Panc1 (cell line): ENCODE data around the gene PCSK2. TPM values are rescaled to one million over a fixed set of nuclear protein-coding genes. Genes with fewer than 3 reads are reported as not detected.

Source experiments
- ATAC-seq: fragments of 200-7000 bp; cut with Tn5 transposase; 2 replicates; pipeline ENCODE4 v1.9.1; 2020; ENCODE audit warnings: mild to moderate bottlenecking, moderate library complexity
- BruUV-seq: library from RNA; stranded (reverse); fragments of 400-500 nt; replicated peaks from 2 replicates; lab custom pipeline; 2021; lab: Mats Ljungman, UMichigan
- CTCF ChIA-PET: fragments of 300-600 bp; sonication (Branson Sonifier 250); formaldehyde crosslinking; loops from one replicate; lab custom pipeline; 2022; ENCODE audit warnings: antibody characterized with exemption; lab: Charles Lee
- POLR2A ChIA-PET: fragments of 300-600 bp; sonication (Branson Sonifier 250); formaldehyde crosslinking; loops from one replicate; lab custom pipeline; 2022; ENCODE audit warnings: antibody characterized with exemption; lab: Charles Lee
- DNase-seq: peaks from one replicate; pipeline ENCODE4 v3.0.0-alpha.2; 2010; ENCODE audit warnings: low read depth, low spot score
- H3K27ac ChIP-seq: 2 replicates; pipeline ENCODE4 v1.5.1; 2011; ENCODE audit warnings: mild to moderate bottlenecking, low read length, inconsistent platforms
- H3K27me3 ChIP-seq: fragments of 200-500 bp; sonication (Bioruptor generic); 2 replicates; pipeline ENCODE4 v1.6.0; 2014; ENCODE audit warnings: low read length, inconsistent platforms; ENCODE audit not compliant: control insufficient read depth, insufficient read depth
- H3K36me3 ChIP-seq: fragments of 200-500 bp; sonication (Bioruptor generic); 2 replicates; pipeline ENCODE4 v1.5.1; 2014; ENCODE audit warnings: inconsistent platforms, mild to moderate bottlenecking, low read length, moderate library complexity; ENCODE audit not compliant: control insufficient read depth, insufficient read depth
- H3K4me1 ChIP-seq: 2 replicates; pipeline ENCODE4 v1.5.1; 2011; ENCODE audit warnings: inconsistent platforms, mild to moderate bottlenecking, low read length, moderate library complexity; ENCODE audit not compliant: control insufficient read depth, insufficient read depth
- H3K4me3 ChIP-seq, 2 experiments: 2 replicates each; pipeline ENCODE4 v1.5.1; 2011 to 2012; ENCODE audit warnings: low read depth in 2 of 2, low read length in 2 of 2, mild to moderate bottlenecking in 2 of 2, inconsistent platforms in 1 of 2, moderate library complexity in 1 of 2
- H3K9me3 ChIP-seq: fragments of 200-500 bp; sonication (Bioruptor generic); 2 replicates; pipeline ENCODE4 v1.5.1; 2014; ENCODE audit warnings: low read depth, mild to moderate bottlenecking, inconsistent platforms, low read length, moderate library complexity; ENCODE audit not compliant: control insufficient read depth, insufficient read depth
- POLR2AphosphoS5 ChIP-seq: IDR thresholded peaks from 2 replicates; pipeline ENCODE4 v1.6.1; 2012; ENCODE audit warnings: mild to moderate bottlenecking, low read depth, low read length, moderate library complexity
- SIN3A ChIP-seq: IDR thresholded peaks from 2 replicates; pipeline ENCODE4 v1.6.1; 2012; ENCODE audit warnings: low read depth, mild to moderate bottlenecking, low read length, moderate library complexity, borderline replicate concordance; ENCODE audit not compliant: insufficient read depth
- TCF7L2 ChIP-seq: IDR thresholded peaks from 2 replicates; pipeline ENCODE4 v1.6.1; 2011; ENCODE audit warnings: mild to moderate bottlenecking, low read depth, low read length, inconsistent platforms
- in situ Hi-C: cut with HindIII; loops from 2 replicates; pipeline ENCODE4 v1.10.0; 2016; ENCODE audit warnings: low sequenced_read_pairs, low pct_unique_long_range_greater_than_20kb
- intact Hi-C: fragments of 100-400 bp; cut with micrococcal nuclease; formaldehyde crosslinking; loops from one replicate; pipeline ENCODE4 v1.10.0; 2022; ENCODE audit not compliant: unreplicated experiment
- total RNA-seq: library from RNA; stranded (reverse); gene quantifications from one replicate; pipeline ENCODE4 v1.2.1, GENCODE V29; 2021; ENCODE audit not compliant: unreplicated experiment
- TF ChIP-seq, protein P1 (sequence below): fragments of 450-650 bp; IDR thresholded peaks from 2 replicates; pipeline ENCODE4 v1.5.1; 2017; ENCODE audit warnings: mild to moderate bottlenecking
- TF ChIP-seq, protein P2 (sequence below), 2 experiments: IDR thresholded peaks; 2 replicates each; pipeline ENCODE4 v1.6.1; 2011 to 2012; ENCODE audit warnings: low read depth in 2 of 2, control low read depth in 1 of 2, low read length in 1 of 2, mild to moderate bottlenecking in 1 of 2, moderate library complexity in 1 of 2; ENCODE audit not compliant: insufficient read depth in 1 of 2

PCSK2 gene
- total RNA-seq, 1 experiment from 2014 or later = not detected

DNA sequence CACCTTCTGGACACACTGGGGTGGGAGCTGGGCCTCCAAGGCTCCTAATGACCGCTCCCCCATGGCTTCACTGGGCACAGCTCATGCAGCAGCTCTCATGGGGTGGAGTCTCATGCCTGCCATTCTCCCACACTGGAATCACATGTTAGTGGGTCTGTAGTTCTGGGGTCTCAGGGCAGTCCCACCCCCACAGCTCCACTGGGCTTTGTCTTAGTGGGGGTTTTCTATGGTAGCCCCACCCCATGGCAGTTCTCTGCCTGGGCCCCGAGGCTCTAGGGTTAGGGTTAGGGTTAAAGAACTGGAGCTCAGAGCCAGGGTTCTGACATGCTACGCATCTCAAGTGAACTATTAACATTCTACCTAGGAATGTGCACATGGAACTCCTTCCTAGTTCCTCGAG lies 139.0 kb downstream of the PCSK2 start:
- H3K4me1 ChIP-seq = no peaks in the 10 kb centered on the region
- H3K4me3 ChIP-seq = no peak overlapping the region
- CTCF ChIA-PET = no interaction called here
- no peak for ATAC-seq
- BruUV-seq = no TSS peak
- POLR2A ChIA-PET = no interaction called here
- H3K36me3 ChIP-seq = no peaks in the 10 kb centered on the region
- peaks cover 5% of the 10 kb centered on the region; the same call in 1 of the 2 replicates for H3K27me3 ChIP-seq
- H3K27ac ChIP-seq = no peak overlapping the region
- intact Hi-C loops = no loop called here
- DNase-seq = no peak
- TF ChIP-seq TCF7L2 (no peak), POLR2AphosphoS5 (no peak)
- TF ChIP-seq, protein P1, sequence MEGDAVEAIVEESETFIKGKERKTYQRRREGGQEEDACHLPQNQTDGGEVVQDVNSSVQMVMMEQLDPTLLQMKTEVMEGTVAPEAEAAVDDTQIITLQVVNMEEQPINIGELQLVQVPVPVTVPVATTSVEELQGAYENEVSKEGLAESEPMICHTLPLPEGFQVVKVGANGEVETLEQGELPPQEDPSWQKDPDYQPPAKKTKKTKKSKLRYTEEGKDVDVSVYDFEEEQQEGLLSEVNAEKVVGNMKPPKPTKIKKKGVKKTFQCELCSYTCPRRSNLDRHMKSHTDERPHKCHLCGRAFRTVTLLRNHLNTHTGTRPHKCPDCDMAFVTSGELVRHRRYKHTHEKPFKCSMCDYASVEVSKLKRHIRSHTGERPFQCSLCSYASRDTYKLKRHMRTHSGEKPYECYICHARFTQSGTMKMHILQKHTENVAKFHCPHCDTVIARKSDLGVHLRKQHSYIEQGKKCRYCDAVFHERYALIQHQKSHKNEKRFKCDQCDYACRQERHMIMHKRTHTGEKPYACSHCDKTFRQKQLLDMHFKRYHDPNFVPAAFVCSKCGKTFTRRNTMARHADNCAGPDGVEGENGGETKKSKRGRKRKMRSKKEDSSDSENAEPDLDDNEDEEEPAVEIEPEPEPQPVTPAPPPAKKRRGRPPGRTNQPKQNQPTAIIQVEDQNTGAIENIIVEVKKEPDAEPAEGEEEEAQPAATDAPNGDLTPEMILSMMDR = no peak
- TF ChIP-seq, protein P2, sequence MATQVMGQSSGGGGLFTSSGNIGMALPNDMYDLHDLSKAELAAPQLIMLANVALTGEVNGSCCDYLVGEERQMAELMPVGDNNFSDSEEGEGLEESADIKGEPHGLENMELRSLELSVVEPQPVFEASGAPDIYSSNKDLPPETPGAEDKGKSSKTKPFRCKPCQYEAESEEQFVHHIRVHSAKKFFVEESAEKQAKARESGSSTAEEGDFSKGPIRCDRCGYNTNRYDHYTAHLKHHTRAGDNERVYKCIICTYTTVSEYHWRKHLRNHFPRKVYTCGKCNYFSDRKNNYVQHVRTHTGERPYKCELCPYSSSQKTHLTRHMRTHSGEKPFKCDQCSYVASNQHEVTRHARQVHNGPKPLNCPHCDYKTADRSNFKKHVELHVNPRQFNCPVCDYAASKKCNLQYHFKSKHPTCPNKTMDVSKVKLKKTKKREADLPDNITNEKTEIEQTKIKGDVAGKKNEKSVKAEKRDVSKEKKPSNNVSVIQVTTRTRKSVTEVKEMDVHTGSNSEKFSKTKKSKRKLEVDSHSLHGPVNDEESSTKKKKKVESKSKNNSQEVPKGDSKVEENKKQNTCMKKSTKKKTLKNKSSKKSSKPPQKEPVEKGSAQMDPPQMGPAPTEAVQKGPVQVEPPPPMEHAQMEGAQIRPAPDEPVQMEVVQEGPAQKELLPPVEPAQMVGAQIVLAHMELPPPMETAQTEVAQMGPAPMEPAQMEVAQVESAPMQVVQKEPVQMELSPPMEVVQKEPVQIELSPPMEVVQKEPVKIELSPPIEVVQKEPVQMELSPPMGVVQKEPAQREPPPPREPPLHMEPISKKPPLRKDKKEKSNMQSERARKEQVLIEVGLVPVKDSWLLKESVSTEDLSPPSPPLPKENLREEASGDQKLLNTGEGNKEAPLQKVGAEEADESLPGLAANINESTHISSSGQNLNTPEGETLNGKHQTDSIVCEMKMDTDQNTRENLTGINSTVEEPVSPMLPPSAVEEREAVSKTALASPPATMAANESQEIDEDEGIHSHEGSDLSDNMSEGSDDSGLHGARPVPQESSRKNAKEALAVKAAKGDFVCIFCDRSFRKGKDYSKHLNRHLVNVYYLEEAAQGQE (IDR thresholded peaks at IDR 0.05; ENCODE audit: insufficient read depth in 1 of 2, low read depth in 2 of 2, low read length in 1 of 2) = no peak
- in situ Hi-C loops = no loop called here
- H3K9me3 ChIP-seq = no peaks in the 10 kb centered on the region

DNA sequence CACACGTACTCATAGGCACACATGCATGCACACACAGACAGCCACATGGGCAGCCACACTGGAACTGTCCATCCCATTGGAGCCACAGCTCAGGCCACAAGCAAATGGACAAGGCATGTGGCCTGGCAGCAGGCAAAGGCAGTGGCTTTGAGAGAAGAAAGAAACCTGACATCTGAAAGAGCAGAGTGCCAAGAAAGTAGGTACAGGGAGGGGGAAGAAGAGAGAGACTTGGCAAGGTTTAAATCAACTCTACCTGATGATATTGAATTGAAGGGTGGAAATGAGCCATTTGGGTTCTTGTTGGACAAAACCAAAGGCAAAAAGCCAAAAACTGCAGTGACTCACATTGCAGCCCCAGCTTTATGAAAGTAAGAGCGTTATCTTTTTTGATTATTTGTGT lies 142.7 kb downstream of the PCSK2 start:
- ChIA-PET CTCF (interaction anchor here (0.7 kb wide), 1 partner anchor 804 kb away, joined by 4 read pairs; no protein-coding TSS in a partner anchor), POLR2A (no interaction called here)
- H3K4me3 ChIP-seq = no peak overlapping the region
- no peak overlapping the region for H3K27ac ChIP-seq
- in situ Hi-C loops (no loop called here), intact Hi-C loops (no loop called here)
- H3K36me3 ChIP-seq = no peaks in the 10 kb centered on the region
- no TSS peak for BruUV-seq
- TF ChIP-seq POLR2AphosphoS5 = no peak
- TF ChIP-seq SIN3A = no peak
- no peak for TF ChIP-seq TCF7L2
- TF ChIP-seq, protein P1 = no peak
- TF ChIP-seq, protein P2 (IDR thresholded peaks at IDR 0.05; ENCODE audit: insufficient read depth in 1 of 2, low read depth in 2 of 2, low read length in 1 of 2) = no peak
- ATAC-seq (no peak), DNase-seq (no peak)
- peaks cover 5% of the 10 kb centered on the region; the same call in 1 of the 2 replicates for H3K27me3 ChIP-seq
- H3K4me1 ChIP-seq = no peaks in the 10 kb centered on the region
- H3K9me3 ChIP-seq = no peaks in the 10 kb centered on the region
